ENCODE results near the gene AP4S1.
"Not testable (repeated sequence)": the region's sequence is repeated elsewhere in the genome, so short reads cannot be mapped to it uniquely, and the experiment has no call there.

Gene AP4S1

GRCh38 chr14:31092160-31092708 is 66.8 kb downstream of the AP4S1 start:
- no peak for TF ChIP-seq POLR2AphosphoS5 (IDR thresholded peaks at IDR 0.05; ENCODE audit: low read depth, low read length)
- no peak for TF ChIP-seq SPI1 (IDR thresholded peaks at IDR 0.05; ENCODE audit: low read depth, low read length)
- TF ChIP-seq POU2F2 (IDR thresholded peaks at IDR 0.05; ENCODE audit: low read depth, low read length) = no peak
- no peak for TF ChIP-seq PAX5 (IDR thresholded peaks at IDR 0.05; ENCODE audit: insufficient read depth, low read length, severe bottlenecking)
- no peak for TF ChIP-seq POLR2A (IDR thresholded peaks at IDR 0.05; ENCODE audit: low read depth, low read length)
- TF ChIP-seq TAF1 (IDR thresholded peaks at IDR 0.05; ENCODE audit: low read depth, low read length) = no peak
- FAIRE-seq (no peak), DNase-seq (ENCODE audit: insufficient read length, low spot score) (no peak)

- FAIRE-seq; DNase-seq (ENCODE audit: insufficient read length, low spot score): not testable (repeated sequence)
Measured at GRCh38 chr14:31093884-31094839, 68.7 kb downstream of the AP4S1 start.

DNA sequence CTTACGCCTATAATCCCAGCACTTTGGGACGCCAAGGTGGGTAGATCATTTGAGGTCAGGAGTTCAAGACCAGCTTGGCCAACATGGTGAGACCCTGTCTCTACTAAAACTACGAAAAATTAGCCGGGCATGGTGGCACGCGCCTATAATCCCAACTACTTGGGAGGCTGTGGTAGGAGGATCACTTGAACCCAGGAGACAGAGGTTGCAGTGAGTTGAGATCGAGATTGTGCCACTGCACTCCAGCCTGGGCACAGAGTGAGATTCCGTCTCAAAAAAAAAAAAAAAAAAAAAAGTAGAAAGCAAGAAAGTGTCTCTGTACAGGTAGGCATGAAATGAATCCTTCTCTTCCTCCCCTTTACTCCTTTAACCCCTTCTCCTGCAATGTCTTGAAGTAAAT is 70.4 kb downstream of the AP4S1 start:
- FAIRE-seq; DNase-seq (ENCODE audit: insufficient read length, low spot score): not testable (repeated sequence)

DNA sequence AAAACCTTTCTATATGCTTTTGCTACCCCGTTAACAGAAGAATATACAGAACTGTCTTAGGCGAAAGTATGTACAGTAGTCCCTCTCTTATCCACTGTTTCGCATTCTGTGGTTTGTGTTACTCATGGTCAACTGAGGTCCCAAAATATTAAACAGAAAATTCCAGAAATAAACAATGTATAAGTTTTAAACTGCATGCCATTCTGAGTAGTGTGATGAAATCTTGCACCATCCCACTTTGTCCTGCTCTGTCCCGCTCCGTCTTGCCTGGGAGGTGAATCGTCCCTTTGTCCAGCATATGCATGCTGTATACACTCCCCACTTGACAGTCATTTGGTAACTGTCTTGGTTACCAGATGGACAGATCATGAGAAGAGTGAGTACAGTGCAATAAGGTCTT is 70.8 kb downstream of the AP4S1 start:
- FAIRE-seq (no peak), DNase-seq (ENCODE audit: insufficient read length, low spot score) (no peak)
- TF ChIP-seq TAF1 (IDR thresholded peaks at IDR 0.05; ENCODE audit: low read depth, low read length) (no peak), POLR2AphosphoS5 (IDR thresholded peaks at IDR 0.05; ENCODE audit: low read depth, low read length) (no peak), SPI1 (IDR thresholded peaks at IDR 0.05; ENCODE audit: low read depth, low read length) (no peak), PAX5 (IDR thresholded peaks at IDR 0.05; ENCODE audit: insufficient read depth, low read length, severe bottlenecking) (no peak), POU2F2 (IDR thresholded peaks at IDR 0.05; ENCODE audit: low read depth, low read length) (no peak), POLR2A (IDR thresholded peaks at IDR 0.05; ENCODE audit: low read depth, low read length) (no peak)

GRCh38 chr14:31097081-31097480 is 71.6 kb downstream of the AP4S1 start:
- no peak for TF ChIP-seq SPI1 (IDR thresholded peaks at IDR 0.05; ENCODE audit: low read depth, low read length)
- TF ChIP-seq POLR2A (IDR thresholded peaks at IDR 0.05; ENCODE audit: low read depth, low read length) = no peak
- TF ChIP-seq POLR2AphosphoS5 (IDR thresholded peaks at IDR 0.05; ENCODE audit: low read depth, low read length) = no peak
- no peak for TF ChIP-seq POU2F2 (IDR thresholded peaks at IDR 0.05; ENCODE audit: low read depth, low read length)
- TF ChIP-seq PAX5 (IDR thresholded peaks at IDR 0.05; ENCODE audit: insufficient read depth, low read length, severe bottlenecking) = no peak
- no peak for TF ChIP-seq TAF1 (IDR thresholded peaks at IDR 0.05; ENCODE audit: low read depth, low read length)
- FAIRE-seq (no peak), DNase-seq (ENCODE audit: insufficient read length, low spot score) (no peak)

GRCh38 chr14:31106768-31107167 is 81.3 kb downstream of the AP4S1 start:
- no peak for DNase-seq (ENCODE audit: insufficient read length, low spot score)
- FAIRE-seq = no peak
- TF ChIP-seq POLR2A (IDR thresholded peaks at IDR 0.05; ENCODE audit: low read depth, low read length) (no peak), SPI1 (IDR thresholded peaks at IDR 0.05; ENCODE audit: low read depth, low read length) (no peak), TAF1 (IDR thresholded peaks at IDR 0.05; ENCODE audit: low read depth, low read length) (no peak), PAX5 (IDR thresholded peaks at IDR 0.05; ENCODE audit: insufficient read depth, low read length, severe bottlenecking) (no peak), POU2F2 (IDR thresholded peaks at IDR 0.05; ENCODE audit: low read depth, low read length) (no peak), POLR2AphosphoS5 (IDR thresholded peaks at IDR 0.05; ENCODE audit: low read depth, low read length) (no peak)

GRCh38 chr14:31109257-31109656 is 83.8 kb downstream of the AP4S1 start:
- TF ChIP-seq PAX5 (IDR thresholded peaks at IDR 0.05; ENCODE audit: insufficient read depth, low read length, severe bottlenecking) (no peak), POLR2A (IDR thresholded peaks at IDR 0.05; ENCODE audit: low read depth, low read length) (no peak), POU2F2 (IDR thresholded peaks at IDR 0.05; ENCODE audit: low read depth, low read length) (no peak), POLR2AphosphoS5 (IDR thresholded peaks at IDR 0.05; ENCODE audit: low read depth, low read length) (no peak), SPI1 (IDR thresholded peaks at IDR 0.05; ENCODE audit: low read depth, low read length) (no peak), TAF1 (IDR thresholded peaks at IDR 0.05; ENCODE audit: low read depth, low read length) (no peak)
- no peak for DNase-seq (ENCODE audit: insufficient read length, low spot score)
- FAIRE-seq = no peak

DNA sequence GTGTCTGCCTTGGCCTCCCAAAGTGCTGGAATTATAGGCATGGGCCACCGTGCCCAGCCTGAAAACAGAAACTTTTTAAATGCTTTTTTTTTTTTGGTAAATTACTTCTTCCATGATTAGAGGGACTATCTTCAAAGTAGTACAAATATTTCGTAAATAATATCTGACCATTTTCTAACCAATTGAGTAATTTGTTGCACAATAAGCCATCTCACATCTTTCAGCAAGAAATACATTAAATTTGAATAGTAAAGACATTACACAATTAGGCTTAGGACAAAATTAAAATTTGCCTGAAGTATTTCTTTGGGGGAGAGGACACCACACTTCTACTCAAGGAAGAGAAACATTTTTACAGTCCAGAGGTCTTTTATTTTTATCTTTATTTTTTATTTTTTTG is 85.4 kb downstream of the AP4S1 start:
- FAIRE-seq (no peak), DNase-seq (ENCODE audit: insufficient read length, low spot score) (no peak)
- no peak for TF ChIP-seq SPI1 (IDR thresholded peaks at IDR 0.05; ENCODE audit: low read depth, low read length)
- TF ChIP-seq POLR2AphosphoS5 (IDR thresholded peaks at IDR 0.05; ENCODE audit: low read depth, low read length) = no peak
- TF ChIP-seq POU2F2 (IDR thresholded peaks at IDR 0.05; ENCODE audit: low read depth, low read length) = no peak
- no peak for TF ChIP-seq TAF1 (IDR thresholded peaks at IDR 0.05; ENCODE audit: low read depth, low read length)
- no peak for TF ChIP-seq POLR2A (IDR thresholded peaks at IDR 0.05; ENCODE audit: low read depth, low read length)
- no peak for TF ChIP-seq PAX5 (IDR thresholded peaks at IDR 0.05; ENCODE audit: insufficient read depth, low read length, severe bottlenecking)

DNA sequence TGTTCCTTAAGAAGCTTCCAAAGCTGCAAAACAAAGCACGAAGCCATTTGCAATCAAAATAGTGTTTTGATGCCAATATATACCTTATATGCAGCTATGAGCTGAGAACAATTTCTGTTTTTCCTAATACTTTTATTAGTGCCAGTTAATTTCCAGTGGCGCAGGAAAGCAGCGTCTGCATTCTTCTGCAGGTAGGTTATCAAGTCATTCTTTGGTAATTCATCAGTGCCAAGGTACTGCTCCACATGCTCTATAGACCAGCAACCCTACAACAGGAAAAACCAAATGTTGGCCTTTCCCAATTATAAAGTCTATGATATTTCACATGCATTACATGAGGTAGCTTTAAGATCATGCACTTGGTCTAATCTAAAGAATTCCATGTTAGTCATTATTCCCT is 88.3 kb downstream of the AP4S1 start:
- DNase-seq (ENCODE audit: insufficient read length, low spot score) = no peak
- no peak for FAIRE-seq

GRCh38 chr14:31118892-31119291 is 93.4 kb downstream of the AP4S1 start:
- TF ChIP-seq POLR2AphosphoS5 (IDR thresholded peaks at IDR 0.05; ENCODE audit: low read depth, low read length) (no peak), POLR2A (IDR thresholded peaks at IDR 0.05; ENCODE audit: low read depth, low read length) (no peak), TAF1 (IDR thresholded peaks at IDR 0.05; ENCODE audit: low read depth, low read length) (no peak), SPI1 (IDR thresholded peaks at IDR 0.05; ENCODE audit: low read depth, low read length) (no peak), PAX5 (IDR thresholded peaks at IDR 0.05; ENCODE audit: insufficient read depth, low read length, severe bottlenecking) (no peak)
- DNase-seq (ENCODE audit: insufficient read length, low spot score) (no peak), FAIRE-seq (no peak)

More for the DNA sequence above, 88.3 kb downstream of the AP4S1 start:
- TF ChIP-seq POU2F2 (IDR thresholded peaks at IDR 0.05; ENCODE audit: low read depth, low read length) = no peak
- no peak for TF ChIP-seq TAF1 (IDR thresholded peaks at IDR 0.05; ENCODE audit: low read depth, low read length)
- TF ChIP-seq SPI1 (IDR thresholded peaks at IDR 0.05; ENCODE audit: low read depth, low read length) = no peak
